GM23338 (cell line): ENCODE data around the gene ARID1B. TPM values are rescaled to one million over a fixed set of nuclear protein-coding genes. Genes with fewer than 3 reads are reported as not detected.

ENCODE experiments used
- ATAC-seq: fragments of 200-7000 bp; cut with Tn5 transposase; 3 replicates; pipeline ENCODE4 v1.9.1; 2020
- DNase-seq: peaks from one replicate; pipeline ENCODE4 v3.0.0-alpha.2; 2015; ENCODE audit warnings: low spot score
- H2AFZ ChIP-seq: fragments of 200-600 bp; sonication (generic); 2 replicates; pipeline ENCODE4 v1.8.0; 2016; ENCODE audit warnings: antibody characterized with exemption, mild to moderate bottlenecking, moderate library complexity
- H3F3A ChIP-seq: fragments of 200-600 bp; sonication (generic); replicated peaks from 2 replicates; pipeline ENCODE4 v1.8.0; 2017; ENCODE audit warnings: antibody characterized with exemption, mixed run types, low read depth
- H3K27ac ChIP-seq: fragments of 200-600 bp; sonication (generic); 2 replicates; pipeline ENCODE4 v1.6.1; 2016; ENCODE audit warnings: low read depth
- H3K27me3 ChIP-seq: fragments of 200-600 bp; sonication (generic); 2 replicates; pipeline ENCODE4 v1.8.0; 2016; ENCODE audit warnings: mild to moderate bottlenecking, mixed run types, moderate library complexity; ENCODE audit not compliant: insufficient read depth
- H3K36me3 ChIP-seq: fragments of 200-600 bp; sonication (generic); 2 replicates; pipeline ENCODE4 v1.8.0; 2016; ENCODE audit warnings: mild to moderate bottlenecking; ENCODE audit not compliant: insufficient read depth
- H3K4me1 ChIP-seq: fragments of 200-600 bp; sonication (generic); 2 replicates; pipeline ENCODE4 v1.8.0; 2016; ENCODE audit warnings: mild to moderate bottlenecking, moderate library complexity; ENCODE audit not compliant: insufficient read depth
- H3K4me2 ChIP-seq: fragments of 200-600 bp; sonication (generic); 2 replicates; pipeline ENCODE4 v1.7.1; 2017; ENCODE audit warnings: mixed run types
- H3K4me3 ChIP-seq: fragments of 200-600 bp; sonication (generic); 2 replicates; pipeline ENCODE4 v1.6.1; 2016; ENCODE audit warnings: mixed run types
- H3K79me2 ChIP-seq: fragments of 200-600 bp; sonication (generic); replicated peaks from 2 replicates; pipeline ENCODE4 v1.8.0; 2017; ENCODE audit warnings: mild to moderate bottlenecking; ENCODE audit not compliant: insufficient read depth
- H3K9me2 ChIP-seq: fragments of 200-600 bp; sonication (generic); 2 replicates; pipeline ENCODE4 v1.8.0; 2017; ENCODE audit not compliant: insufficient read depth
- H4K20me1 ChIP-seq: fragments of 200-600 bp; sonication (generic); replicated peaks from 2 replicates; pipeline ENCODE4 v1.8.0; 2017; ENCODE audit warnings: mild to moderate bottlenecking; ENCODE audit not compliant: insufficient read depth
- H3K27ac Mint-ChIP-seq: 2 replicates; pipeline ENCODE4 v1.8.0; 2020; ENCODE audit warnings: inconsistent platforms, mild to moderate bottlenecking, moderate library complexity, mixed read lengths
- H3K27me3 Mint-ChIP-seq: 3 replicates; pipeline ENCODE4 v1.8.0; 2022; ENCODE audit warnings: low read depth, mild to moderate bottlenecking, moderate library complexity, mixed read lengths, inconsistent platforms; ENCODE audit not compliant: insufficient read depth, poor library complexity
- H3K36me3 Mint-ChIP-seq: 3 replicates; pipeline ENCODE4 v1.8.0; 2021; ENCODE audit warnings: low read depth, mild to moderate bottlenecking, inconsistent platforms, moderate library complexity, mixed read lengths
- H3K4me1 Mint-ChIP-seq: 3 replicates; pipeline ENCODE4 v1.8.0; 2020; ENCODE audit warnings: mild to moderate bottlenecking, inconsistent platforms, mixed read lengths
- H3K4me3 Mint-ChIP-seq: 3 replicates; pipeline ENCODE4 v1.8.0; 2021; ENCODE audit warnings: moderate library complexity, mild to moderate bottlenecking, inconsistent platforms, mixed read lengths
- H3K9me3 Mint-ChIP-seq: 3 replicates; pipeline ENCODE4 v1.8.0; 2020; ENCODE audit warnings: moderate library complexity, mild to moderate bottlenecking, inconsistent platforms, mixed read lengths
- CREB1 ChIP-seq: fragments of 250-450 bp; sonication (Bioruptor Pico); IDR thresholded peaks from 2 replicates; pipeline ENCODE4 v1.5.0; 2020; ENCODE audit warnings: low read depth, mild to moderate bottlenecking, moderate library complexity
- EZH2 ChIP-seq: fragments of 200-600 bp; sonication (generic); IDR thresholded peaks from one replicate; pipeline ENCODE4 v1.8.0; 2017; ENCODE audit warnings: antibody characterized with exemption, mild to moderate bottlenecking, low read depth; ENCODE audit not compliant: unreplicated experiment
- EZH2phosphoT487 ChIP-seq: fragments of 200-600 bp; sonication (generic); IDR thresholded peaks from one replicate; pipeline ENCODE4 v1.8.1; 2018; ENCODE audit warnings: antibody characterized with exemption; ENCODE audit not compliant: unreplicated experiment
- JUNB ChIP-seq: IDR thresholded peaks from one replicate; pipeline ENCODE4 v1.6.1; 2016; ENCODE audit warnings: antibody characterized with exemption; ENCODE audit not compliant: unreplicated experiment
- NANOG ChIP-seq: IDR thresholded peaks from 2 replicates; pipeline ENCODE4 v1.6.1; 2016; ENCODE audit warnings: antibody characterized with exemption, borderline replicate concordance
- POLR2AphosphoS5 ChIP-seq: IDR thresholded peaks from 2 replicates; pipeline ENCODE4 v1.6.1; 2016; ENCODE audit warnings: antibody characterized with exemption, low read depth
- STAT1 ChIP-seq: IDR thresholded peaks from one replicate; pipeline ENCODE4 v1.6.1; 2016; ENCODE audit warnings: antibody characterized with exemption; ENCODE audit not compliant: unreplicated experiment
- ZNF114 ChIP-seq: fragments of 250-450 bp; sonication (Bioruptor Pico); IDR thresholded peaks from 2 replicates; pipeline ENCODE4 v1.5.0; 2020; ENCODE audit warnings: mild to moderate bottlenecking, moderate library complexity
- ZNF331 ChIP-seq: fragments of 250-450 bp; sonication (Bioruptor Pico); IDR thresholded peaks from 2 replicates; pipeline ENCODE4 v1.5.0; 2020; ENCODE audit warnings: low read depth, mild to moderate bottlenecking, moderate library complexity
- polyA plus RNA-seq: library from polyadenylated mRNA; unstranded; fragments of >200 nt; fragmentation: Nextera tagmentation; extraction: Ambion mirVana; gene quantifications from 2 replicates; pipeline ENCODE4 v1.2.1, GENCODE V29; 2016
- total RNA-seq: library from RNA; depleted of rRNA; stranded (reverse); fragments of >200 nt; shearing (Covaris generic); gene quantifications from 2 replicates; pipeline ENCODE4 v1.2.3, GENCODE V29; 2014
- TF ChIP-seq, protein P1 (sequence below), 2 experiments: fragments of 200-600 bp in 1 of 2; sonication (generic) in 1 of 2; conservative IDR thresholded peaks; 2 replicates each; pipeline versions ENCODE4 v1.5.1 to v1.6.1; 2016 to 2017; ENCODE audit warnings: antibody characterized with exemption in 2 of 2, low read depth in 2 of 2, mild to moderate bottlenecking in 2 of 2, moderate library complexity in 1 of 2
- TF ChIP-seq, protein P2 (sequence below): IDR thresholded peaks from one replicate; pipeline ENCODE4 v1.6.1; 2018; ENCODE audit warnings: antibody characterized with exemption; ENCODE audit not compliant: unreplicated experiment
- TF ChIP-seq, protein P3 (sequence below): fragments of 250-450 bp; sonication (Bioruptor Pico); IDR thresholded peaks from 2 replicates; pipeline ENCODE4 v1.5.0; 2020; ENCODE audit warnings: mild to moderate bottlenecking, moderate library complexity
- TF ChIP-seq, protein P4 (sequence below): IDR thresholded peaks from 2 replicates; pipeline ENCODE4 v1.6.1; 2016; ENCODE audit warnings: antibody characterized with exemption

Gene ARID1B
- total and polyA plus RNA-seq, 2 experiments from 2014 or later = 59.3 to 72.2 TPM

DNA sequence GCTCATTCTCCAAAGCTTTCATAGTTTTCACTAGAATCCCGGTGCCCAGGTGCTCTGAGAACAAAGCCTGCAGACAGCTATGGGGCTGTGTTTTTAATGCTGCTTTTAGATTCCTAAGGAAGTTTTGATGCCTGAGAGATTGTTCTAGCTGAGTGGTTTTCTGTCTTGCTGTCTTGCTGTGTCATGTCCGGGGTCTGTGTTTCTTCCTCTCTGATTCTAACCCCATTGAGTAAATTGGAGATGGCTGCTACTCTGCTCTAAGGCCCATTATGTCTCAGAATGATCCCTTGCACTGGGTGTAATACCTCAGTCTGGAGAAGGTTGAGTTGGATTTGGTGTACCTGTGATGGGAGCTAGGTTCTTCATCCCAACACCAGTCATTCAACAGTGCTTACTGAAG, 63.4 kb downstream of the ARID1B start:
- no peak overlapping the region for H3K4me2 ChIP-seq

More for the DNA sequence above, 63.4 kb downstream of the ARID1B start:
- ATAC-seq = no peak; the same call in 2 of the 3 replicates
- Histone ChIP-seq H3K79me2 (peaks cover 100% of the 10 kb centered on the region), H3K4me1 (peaks cover 52% of the 10 kb centered on the region), H3K27me3 (no peaks in the 10 kb centered on the region), H3K27ac (peak overlapping the region; percentile 52; the same call in 1 of the 2 replicates), H3K36me3 (no peaks in the 10 kb centered on the region; the same call in 1 of the 2 replicates), H3K9me2 (no peaks in the 10 kb centered on the region), H3K4me3 (no peak overlapping the region), H4K20me1 (peaks cover 15% of the 10 kb centered on the region), H3F3A (no peaks in the 10 kb centered on the region), H2AFZ (no peak overlapping the region)
- Mint-ChIP-seq H3K36me3 (peaks cover 5% of the 10 kb centered on the region; the same call in 2 of the 3 replicates), H3K9me3 (no peaks in the 10 kb centered on the region), H3K4me1 (peaks cover 73% of the 10 kb centered on the region), H3K27ac (peak overlapping the region; percentile 25), H3K4me3 (no peak overlapping the region), H3K27me3 (peaks cover 8% of the 10 kb centered on the region)
- DNase-seq = no peak
- no peak for TF ChIP-seq STAT1
- no peak for TF ChIP-seq CREB1
- TF ChIP-seq, protein P1, sequence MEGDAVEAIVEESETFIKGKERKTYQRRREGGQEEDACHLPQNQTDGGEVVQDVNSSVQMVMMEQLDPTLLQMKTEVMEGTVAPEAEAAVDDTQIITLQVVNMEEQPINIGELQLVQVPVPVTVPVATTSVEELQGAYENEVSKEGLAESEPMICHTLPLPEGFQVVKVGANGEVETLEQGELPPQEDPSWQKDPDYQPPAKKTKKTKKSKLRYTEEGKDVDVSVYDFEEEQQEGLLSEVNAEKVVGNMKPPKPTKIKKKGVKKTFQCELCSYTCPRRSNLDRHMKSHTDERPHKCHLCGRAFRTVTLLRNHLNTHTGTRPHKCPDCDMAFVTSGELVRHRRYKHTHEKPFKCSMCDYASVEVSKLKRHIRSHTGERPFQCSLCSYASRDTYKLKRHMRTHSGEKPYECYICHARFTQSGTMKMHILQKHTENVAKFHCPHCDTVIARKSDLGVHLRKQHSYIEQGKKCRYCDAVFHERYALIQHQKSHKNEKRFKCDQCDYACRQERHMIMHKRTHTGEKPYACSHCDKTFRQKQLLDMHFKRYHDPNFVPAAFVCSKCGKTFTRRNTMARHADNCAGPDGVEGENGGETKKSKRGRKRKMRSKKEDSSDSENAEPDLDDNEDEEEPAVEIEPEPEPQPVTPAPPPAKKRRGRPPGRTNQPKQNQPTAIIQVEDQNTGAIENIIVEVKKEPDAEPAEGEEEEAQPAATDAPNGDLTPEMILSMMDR (conservative IDR thresholded peaks at IDR 0.05; ENCODE audit: low read depth in 2 of 2) = no peak
- TF ChIP-seq NANOG = no peak
- no peak for TF ChIP-seq EZH2
- TF ChIP-seq ZNF114 (CRISPR knock-in tag) = no peak
- no peak for TF ChIP-seq POLR2AphosphoS5
- TF ChIP-seq ZNF331 (CRISPR knock-in tag) = no peak
- TF ChIP-seq, protein P2, sequence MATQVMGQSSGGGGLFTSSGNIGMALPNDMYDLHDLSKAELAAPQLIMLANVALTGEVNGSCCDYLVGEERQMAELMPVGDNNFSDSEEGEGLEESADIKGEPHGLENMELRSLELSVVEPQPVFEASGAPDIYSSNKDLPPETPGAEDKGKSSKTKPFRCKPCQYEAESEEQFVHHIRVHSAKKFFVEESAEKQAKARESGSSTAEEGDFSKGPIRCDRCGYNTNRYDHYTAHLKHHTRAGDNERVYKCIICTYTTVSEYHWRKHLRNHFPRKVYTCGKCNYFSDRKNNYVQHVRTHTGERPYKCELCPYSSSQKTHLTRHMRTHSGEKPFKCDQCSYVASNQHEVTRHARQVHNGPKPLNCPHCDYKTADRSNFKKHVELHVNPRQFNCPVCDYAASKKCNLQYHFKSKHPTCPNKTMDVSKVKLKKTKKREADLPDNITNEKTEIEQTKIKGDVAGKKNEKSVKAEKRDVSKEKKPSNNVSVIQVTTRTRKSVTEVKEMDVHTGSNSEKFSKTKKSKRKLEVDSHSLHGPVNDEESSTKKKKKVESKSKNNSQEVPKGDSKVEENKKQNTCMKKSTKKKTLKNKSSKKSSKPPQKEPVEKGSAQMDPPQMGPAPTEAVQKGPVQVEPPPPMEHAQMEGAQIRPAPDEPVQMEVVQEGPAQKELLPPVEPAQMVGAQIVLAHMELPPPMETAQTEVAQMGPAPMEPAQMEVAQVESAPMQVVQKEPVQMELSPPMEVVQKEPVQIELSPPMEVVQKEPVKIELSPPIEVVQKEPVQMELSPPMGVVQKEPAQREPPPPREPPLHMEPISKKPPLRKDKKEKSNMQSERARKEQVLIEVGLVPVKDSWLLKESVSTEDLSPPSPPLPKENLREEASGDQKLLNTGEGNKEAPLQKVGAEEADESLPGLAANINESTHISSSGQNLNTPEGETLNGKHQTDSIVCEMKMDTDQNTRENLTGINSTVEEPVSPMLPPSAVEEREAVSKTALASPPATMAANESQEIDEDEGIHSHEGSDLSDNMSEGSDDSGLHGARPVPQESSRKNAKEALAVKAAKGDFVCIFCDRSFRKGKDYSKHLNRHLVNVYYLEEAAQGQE = no peak
- TF ChIP-seq, protein P3, sequence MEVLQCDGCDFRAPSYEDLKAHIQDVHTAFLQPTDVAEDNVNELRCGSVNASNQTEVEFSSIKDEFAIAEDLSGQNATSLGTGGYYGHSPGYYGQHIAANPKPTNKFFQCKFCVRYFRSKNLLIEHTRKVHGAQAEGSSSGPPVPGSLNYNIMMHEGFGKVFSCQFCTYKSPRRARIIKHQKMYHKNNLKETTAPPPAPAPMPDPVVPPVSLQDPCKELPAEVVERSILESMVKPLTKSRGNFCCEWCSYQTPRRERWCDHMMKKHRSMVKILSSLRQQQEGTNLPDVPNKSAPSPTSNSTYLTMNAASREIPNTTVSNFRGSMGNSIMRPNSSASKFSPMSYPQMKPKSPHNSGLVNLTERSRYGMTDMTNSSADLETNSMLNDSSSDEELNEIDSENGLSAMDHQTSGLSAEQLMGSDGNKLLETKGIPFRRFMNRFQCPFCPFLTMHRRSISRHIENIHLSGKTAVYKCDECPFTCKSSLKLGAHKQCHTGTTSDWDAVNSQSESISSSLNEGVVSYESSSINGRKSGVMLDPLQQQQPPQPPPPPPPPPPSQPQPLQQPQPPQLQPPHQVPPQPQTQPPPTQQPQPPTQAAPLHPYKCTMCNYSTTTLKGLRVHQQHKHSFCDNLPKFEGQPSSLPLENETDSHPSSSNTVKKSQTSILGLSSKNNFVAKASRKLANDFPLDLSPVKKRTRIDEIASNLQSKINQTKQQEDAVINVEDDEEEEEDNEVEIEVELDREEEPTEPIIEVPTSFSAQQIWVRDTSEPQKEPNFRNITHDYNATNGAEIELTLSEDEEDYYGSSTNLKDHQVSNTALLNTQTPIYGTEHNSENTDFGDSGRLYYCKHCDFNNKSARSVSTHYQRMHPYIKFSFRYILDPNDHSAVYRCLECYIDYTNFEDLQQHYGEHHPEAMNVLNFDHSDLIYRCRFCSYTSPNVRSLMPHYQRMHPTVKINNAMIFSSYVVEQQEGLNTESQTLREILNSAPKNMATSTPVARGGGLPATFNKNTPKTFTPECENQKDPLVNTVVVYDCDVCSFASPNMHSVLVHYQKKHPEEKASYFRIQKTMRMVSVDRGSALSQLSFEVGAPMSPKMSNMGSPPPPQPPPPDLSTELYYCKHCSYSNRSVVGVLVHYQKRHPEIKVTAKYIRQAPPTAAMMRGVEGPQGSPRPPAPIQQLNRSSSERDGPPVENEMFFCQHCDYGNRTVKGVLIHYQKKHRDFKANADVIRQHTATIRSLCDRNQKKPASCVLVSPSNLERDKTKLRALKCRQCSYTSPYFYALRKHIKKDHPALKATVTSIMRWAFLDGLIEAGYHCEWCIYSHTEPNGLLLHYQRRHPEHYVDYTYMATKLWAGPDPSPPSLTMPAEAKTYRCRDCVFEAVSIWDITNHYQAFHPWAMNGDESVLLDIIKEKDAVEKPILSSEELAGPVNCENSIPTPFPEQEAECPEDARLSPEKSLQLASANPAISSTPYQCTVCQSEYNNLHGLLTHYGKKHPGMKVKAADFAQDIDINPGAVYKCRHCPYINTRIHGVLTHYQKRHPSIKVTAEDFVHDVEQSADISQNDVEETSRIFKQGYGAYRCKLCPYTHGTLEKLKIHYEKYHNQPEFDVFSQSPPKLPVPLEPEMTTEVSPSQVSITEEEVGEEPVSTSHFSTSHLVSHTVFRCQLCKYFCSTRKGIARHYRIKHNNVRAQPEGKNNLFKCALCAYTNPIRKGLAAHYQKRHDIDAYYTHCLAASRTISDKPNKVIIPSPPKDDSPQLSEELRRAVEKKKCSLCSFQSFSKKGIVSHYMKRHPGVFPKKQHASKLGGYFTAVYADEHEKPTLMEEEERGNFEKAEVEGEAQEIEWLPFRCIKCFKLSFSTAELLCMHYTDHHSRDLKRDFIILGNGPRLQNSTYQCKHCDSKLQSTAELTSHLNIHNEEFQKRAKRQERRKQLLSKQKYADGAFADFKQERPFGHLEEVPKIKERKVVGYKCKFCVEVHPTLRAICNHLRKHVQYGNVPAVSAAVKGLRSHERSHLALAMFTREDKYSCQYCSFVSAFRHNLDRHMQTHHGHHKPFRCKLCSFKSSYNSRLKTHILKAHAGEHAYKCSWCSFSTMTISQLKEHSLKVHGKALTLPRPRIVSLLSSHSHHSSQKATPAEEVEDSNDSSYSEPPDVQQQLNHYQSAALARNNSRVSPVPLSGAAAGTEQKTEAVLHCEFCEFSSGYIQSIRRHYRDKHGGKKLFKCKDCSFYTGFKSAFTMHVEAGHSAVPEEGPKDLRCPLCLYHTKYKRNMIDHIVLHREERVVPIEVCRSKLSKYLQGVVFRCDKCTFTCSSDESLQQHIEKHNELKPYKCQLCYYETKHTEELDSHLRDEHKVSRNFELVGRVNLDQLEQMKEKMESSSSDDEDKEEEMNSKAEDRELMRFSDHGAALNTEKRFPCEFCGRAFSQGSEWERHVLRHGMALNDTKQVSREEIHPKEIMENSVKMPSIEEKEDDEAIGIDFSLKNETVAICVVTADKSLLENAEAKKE (CRISPR knock-in tag) = no peak
- no peak for TF ChIP-seq EZH2phosphoT487
- no peak for TF ChIP-seq JUNB
- TF ChIP-seq, protein P4, sequence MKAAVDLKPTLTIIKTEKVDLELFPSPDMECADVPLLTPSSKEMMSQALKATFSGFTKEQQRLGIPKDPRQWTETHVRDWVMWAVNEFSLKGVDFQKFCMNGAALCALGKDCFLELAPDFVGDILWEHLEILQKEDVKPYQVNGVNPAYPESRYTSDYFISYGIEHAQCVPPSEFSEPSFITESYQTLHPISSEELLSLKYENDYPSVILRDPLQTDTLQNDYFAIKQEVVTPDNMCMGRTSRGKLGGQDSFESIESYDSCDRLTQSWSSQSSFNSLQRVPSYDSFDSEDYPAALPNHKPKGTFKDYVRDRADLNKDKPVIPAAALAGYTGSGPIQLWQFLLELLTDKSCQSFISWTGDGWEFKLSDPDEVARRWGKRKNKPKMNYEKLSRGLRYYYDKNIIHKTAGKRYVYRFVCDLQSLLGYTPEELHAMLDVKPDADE = no peak
